NCI-H345 (cell line): ENCODE measurements around the gene ANKRD40CL.

Experiments
- DNase-seq: peaks from one replicate; lab custom pipeline; 2025; lab: John Stamatoyannopoulos, UW

Gene ANKRD40CL

DNA sequence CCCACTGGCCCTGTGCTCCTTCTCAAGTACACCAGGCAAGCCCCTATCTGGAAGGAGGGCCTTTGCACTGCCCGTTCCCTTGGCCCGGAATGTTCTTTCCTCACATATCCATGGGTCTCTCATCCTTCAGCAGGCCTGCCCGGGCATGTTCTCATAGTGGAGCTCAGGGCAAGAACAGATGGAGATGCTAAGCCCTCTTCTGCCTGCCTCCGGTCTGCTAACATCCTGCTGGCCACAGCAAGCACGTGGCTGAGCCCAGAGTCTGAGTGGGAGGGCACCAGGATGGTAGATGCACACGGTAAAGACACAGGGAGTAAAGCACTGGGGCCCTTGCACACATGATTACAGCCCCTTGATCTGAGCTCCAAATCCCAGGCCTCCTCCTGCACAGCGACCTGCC is 19.8 kb upstream of the ANKRD40CL start:
- DNase-seq: no peak

DNA sequence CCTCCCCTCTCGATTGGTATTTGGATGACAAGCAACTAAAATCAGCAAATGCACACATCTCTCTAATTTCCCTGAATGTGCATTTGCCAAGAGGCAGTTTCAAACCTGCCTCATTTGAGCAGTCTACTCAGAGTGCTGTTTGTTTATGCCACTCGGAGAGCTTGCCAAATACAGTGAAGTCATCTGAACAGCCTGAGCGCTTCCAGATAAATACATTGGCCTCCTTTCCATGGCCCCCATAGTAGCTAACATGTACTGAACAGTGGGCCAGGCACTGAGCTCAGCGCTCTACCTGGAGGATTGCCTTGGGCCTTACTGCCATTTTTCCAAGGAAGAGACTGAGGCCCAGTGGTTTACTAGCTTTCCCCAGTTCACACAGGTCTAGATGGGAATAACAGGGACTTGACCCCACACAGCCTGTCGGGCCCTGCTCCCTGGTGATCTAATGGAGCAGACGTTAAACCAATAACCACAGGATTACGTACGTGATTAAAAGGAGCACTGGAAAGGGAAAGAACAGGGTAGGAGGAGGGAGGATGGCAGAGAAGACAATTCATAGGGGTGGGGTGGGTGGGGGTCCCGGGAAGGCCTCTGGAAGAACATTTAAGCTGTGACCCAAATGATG is 18.7 kb upstream of the ANKRD40CL start:
- DNase-seq: peak; percentile 25

DNA sequence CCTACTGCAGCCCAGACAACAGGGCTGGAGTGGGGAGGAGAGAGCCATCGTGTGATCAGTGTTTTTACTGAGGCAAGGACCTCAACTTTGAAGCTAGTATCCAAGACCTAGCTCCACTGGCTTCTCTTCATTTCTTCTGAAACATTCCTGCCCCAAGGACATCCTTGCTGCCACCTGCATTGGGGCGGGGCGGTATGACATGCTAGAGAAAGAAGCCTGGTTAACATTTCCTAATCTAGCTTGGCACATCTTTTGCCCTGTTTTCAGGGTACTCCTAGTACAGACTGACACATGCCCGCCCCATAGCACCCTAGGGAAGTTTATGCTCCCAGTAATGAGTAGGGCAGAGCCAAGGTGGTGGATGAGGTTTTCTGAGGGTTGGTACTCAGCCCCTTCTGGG is 17.8 kb upstream of the ANKRD40CL start:
- DNase-seq: no peak

DNA sequence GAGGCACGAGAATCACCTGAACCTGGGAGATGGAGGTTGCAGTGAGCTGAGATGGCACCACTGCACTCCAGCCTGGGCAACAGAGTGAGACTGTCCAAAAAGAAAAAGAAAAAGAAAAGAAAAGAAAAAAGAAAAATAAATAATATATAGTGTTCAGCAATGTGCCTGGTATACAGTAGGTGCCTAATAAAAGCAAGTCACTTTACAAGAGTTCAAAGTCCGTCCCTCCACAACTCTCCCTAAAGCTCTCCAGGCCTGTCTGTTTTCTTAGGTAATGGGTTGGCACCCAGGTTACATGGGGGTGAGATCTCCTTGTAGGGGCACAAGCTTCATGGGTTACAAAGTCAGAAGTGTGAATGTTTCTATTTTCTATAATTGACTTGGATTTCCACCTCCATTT is 16.6 kb upstream of the ANKRD40CL start:
- DNase-seq: no peak

DNA sequence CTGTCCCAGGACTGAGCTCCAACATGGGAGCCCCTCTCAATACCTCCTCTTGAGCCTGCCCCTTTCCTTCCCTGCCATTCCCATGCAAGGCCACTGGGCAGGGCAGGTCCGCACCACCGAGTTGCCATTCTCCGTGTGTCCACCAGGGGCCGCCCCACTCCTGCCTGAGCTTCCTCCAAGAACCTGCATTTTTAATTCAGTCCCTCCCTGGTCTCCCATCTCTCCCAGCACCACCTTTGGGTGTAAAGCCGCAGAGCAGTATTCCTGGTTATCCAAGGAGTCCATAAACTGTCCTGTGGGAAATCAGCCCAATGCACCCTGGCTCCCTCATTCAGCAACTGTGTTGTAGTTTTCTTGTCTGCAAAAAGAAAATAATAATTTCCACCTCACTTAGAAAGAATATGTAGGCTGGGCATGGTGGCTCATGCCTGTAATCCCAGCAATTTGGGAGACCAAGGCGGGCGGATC is 15.9 kb upstream of the ANKRD40CL start:
- DNase-seq: peak; percentile 85

DNA sequence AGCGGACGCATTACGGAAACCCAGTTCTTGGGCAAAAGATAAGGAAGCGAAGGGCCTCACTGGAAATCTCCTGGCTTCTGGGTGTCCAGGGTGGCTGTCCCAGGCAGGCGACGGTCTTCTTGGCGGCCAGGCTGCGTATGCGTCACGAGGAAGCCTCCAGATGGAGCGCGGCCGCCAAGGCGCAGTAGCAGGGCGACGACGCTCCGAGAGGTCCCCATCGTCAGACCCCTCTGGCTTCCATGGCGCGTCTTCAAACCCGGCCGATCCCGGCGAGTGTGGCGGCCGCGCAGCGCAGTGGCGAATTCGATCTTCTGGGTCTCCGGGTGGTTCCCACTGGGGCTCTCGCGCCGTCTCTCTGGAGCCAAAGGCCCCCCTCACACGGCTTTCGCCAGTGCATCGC is 13.8 kb upstream of the ANKRD40CL start:
- DNase-seq: no peak

DNA sequence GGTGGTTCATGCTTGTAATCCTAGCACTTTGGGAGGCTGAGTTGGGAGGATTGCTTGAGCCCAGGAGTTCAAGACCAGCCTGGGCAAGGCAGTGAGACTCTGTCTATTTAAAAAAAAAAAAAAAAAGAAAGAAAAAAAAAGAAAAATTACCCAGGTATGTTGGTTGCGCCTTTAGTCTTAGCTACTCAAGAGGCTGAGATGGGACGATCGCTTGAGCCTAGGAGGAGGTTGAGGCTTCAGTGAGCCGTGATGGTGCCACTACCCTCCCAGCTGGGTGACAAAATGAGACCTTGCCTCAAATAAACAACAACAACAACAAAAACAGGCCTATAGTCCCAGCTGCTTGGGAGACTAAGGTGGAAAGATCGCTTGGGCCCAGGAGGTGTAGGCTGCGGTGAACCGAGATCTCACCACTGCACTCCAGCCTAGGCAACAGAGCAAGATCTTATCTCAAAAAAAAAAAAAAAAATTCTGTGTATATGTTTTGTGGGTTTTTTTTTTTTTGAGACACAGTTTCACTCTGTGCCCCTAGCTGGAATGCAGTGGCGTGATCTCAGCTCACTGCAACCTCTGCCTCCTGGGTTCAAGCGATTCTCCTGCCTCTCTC is 12.5 kb upstream of the ANKRD40CL start:
- no peak for DNase-seq

DNA sequence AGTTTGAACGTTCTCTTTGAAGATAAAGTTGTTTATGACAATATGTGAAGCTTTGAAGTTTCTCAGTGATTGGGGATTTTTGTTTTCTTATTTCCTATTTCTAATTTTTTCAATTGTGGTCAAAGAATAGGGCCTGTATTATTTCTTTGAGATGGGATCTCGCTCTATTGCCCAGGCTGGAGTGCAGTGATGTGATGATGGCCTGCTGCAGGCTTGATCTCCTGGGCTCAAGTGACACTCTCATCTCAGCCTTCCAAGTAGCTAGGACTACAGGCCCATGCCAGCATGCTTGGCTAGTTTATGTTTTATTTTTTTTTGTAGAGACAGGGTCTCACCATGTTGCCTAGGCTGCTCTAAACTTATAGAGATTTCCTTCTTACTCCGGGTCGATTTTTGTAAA is 11.7 kb upstream of the ANKRD40CL start:
- no peak for DNase-seq

DNA sequence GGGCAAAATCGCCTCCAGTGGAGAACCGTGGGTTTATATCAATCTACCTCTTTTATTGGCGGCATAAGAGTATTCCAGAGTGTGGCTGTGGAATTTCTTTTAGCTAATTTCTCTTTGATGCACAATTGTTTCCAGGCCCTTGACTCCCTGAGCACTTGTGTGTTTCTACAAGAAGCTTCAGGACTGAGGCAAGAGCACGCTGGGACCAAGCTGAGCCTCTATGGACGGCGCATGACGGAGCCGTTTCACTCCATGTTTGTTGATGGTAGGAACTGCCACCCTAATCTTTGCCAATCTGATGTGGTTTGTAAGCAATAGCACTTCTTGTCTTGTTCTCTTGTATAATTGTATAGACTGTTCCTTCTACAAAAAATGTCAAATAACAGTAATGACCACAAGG is 11.2 kb upstream of the ANKRD40CL start:
- no peak for DNase-seq

DNA sequence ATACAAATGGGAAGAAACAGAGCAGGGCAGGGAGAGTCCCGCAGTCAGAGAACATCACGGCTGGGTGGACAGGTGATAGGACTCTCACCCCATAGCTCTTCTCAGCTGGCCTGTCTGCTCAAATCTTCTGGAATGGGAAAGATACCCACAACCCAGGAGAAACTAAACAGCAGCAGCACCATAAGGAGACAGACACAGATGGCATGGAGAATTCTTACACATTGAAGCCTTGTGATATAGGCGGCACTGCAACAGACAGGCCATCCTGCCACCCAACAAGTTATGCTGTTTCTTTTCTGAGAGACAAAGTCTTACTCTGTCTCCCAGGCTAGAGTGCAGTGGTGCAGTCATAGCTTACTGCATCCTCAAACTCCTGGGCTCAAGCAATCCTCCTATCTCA is 8.6 kb upstream of the ANKRD40CL start:
- DNase-seq: no peak

DNA sequence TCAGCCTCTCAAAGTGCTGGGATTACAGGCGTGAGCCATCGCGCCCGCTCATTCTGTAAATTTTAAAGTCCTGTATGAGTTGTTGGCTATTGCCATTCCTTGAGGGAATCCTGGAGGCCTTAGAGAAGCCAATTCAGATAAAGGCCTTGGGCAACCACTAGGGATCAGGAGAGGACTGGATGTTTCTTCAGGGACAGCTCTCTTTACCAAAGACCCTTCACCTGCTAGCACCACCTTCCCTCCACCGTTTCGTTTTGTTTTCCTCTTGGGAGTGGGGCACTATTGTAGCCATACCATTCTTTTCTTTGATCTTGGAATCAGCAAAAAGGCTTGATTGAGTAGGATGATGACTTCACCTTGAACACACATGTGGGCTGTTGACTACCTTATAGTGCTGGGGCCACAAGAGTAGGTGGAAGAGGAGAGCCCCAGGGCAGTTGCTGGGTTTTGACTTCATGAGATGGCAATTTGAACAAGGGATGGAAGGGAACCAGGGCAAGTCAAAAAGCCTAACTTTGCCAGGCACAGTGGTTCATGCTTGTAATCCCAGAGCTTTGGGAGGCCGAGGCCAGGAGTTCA is 7.0 kb upstream of the ANKRD40CL start:
- no peak for DNase-seq

DNA sequence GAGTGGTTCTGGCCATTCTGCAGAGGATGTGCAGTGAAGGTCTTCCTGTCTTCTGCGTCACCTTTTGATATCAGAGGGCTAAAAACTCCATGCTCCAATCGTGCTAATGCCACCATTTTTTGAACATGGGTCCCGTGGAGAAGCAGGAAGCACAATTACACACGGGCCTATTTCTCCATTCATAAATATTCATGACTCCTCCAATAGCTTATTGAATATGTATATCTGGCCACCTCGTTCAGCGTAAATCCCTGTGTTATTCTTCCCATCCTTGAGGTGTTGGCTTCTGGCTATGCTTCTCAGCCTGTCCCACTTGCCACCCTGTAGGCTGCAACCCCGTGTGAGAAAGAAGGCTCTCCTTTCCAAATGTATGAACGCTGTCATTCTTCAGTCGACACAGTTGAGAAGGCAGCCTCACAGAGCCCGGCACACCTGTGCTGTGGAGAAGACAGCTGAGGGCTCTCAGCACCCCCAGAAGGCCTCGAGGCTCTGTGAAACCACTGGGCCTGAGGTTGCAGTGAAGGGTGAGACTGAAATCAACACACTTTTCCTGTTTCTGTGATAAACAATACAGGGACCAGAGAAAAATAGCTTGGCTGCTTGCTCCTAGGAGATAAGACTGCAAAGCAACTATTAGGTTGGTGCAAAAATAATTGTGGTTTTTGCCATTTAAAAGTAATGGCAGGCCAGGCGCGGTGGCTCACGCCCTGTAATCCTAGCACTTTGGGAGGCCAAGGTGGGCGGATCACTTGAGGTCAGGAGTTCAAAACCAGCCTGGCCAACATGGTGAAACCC is 4.9 kb upstream of the ANKRD40CL start:
- DNase-seq: no peak

DNA sequence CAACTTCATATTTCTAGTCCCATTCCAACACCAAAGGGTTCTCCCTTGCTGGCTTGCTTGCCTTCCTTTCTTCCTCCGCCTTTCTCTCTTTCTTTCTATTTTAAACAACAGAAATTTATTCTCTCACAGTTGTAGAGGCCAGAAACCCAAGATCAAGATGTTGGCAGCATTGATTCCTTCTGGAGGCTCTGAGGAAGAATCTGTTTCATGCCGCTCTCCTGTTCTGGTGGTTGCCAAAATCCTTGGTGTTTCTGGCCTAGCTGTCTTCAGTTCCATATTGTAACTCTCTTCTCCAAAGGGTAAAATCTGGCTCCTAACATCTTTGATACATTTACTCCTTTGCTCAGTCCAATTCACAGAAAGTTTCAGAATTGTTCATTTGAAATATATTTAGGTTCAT is 3.0 kb upstream of the ANKRD40CL start:
- no peak for DNase-seq

DNA sequence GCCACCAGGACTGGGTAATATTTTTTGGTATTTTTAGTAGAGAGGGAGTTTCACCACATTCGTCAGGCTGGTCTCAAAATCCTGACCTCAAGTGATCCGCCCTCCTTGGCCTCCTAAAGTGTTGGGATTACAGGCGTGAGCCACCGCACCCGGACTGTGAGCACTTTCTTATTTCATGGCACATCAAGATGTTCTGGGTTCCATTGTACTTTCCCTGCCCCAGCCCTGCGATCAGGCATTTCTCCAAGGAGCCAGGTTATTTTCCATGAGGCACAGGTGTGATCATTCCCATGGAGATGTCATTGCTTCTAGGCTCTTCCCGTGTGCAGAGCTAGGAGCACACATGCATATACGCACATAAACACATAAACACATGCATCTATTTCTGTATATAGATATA is 2.6 kb upstream of the ANKRD40CL start:
- DNase-seq: no peak

DNA sequence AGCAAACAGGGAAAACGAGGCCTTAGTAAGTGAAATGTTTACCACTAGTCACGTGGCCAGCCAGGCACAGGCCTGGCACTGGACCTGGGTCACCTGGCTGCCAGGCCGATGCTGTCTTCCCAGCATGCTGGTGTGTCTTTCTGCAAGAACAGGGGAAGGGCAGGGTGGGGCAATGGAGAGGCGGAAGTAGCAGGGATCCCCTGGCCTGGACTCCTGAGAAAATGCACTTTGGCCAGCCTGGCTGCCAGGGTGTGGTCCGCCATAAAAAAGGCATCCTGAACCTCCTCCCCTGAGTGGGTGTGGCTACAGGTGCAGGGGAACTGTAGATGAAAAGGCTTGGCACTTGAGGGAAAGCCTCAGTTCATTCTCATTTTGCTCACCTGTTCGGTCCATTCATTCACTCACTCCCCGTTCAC is 1.0 kb upstream of the ANKRD40CL start:
- DNase-seq: no peak

DNA sequence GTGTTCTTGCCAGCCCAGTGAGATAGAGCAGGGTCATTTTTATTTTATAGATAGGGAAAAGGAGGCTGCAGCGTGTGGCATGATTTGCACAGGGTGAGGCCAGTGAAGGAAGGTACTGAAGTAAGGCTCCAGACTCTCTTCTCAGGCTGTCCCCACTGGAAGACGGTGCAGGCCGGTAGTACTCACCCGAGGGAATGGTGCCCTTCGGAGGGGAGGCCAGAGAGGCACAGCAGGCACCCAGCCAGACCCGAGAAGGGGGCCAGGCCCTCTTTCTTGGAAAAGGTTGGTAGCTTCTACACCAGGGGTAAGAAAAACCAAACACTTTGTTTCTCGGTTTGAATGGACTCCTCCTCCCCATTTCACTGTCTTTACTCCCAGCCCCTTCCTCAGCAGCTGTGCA is 288 bp downstream of the ANKRD40CL start:
- no peak for DNase-seq

DNA sequence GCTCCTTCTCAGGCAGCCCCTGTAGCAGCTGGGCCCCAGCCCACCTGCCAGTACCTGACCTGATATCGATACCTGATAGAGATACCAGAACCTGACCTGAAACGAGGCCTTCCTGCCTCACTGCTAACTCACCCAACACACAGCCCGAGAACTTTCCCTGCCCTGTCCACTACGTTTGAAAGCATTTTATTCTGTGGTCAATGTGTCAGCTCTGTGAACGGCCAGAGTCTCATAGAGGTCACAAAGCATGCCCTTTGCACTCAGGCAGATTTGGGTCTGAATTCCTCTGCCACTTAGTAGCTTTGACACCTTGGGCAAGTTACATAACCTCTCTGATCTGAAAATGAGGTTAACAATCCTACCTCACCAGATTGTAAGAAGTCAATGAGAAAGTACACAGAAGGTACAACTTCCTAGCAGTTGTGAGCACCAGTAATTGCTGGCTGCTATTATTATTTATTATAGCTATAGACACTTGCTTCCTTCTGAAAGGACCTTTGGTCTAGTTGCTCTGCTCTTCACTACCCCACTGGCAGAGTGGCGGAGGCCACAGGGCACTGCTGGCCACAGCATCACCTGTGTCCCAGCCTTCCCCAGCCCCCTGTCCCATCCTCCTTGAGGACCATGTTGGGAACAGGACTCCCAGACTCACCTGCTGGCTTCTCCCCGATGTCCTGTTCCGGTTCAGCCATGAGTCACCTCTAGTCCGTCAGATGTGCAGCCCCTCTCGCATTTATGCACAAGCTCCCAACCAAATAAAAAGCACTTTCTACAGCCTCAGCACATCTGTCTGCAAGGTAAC is 895 bp downstream of the ANKRD40CL start:
- DNase-seq: no peak

DNA sequence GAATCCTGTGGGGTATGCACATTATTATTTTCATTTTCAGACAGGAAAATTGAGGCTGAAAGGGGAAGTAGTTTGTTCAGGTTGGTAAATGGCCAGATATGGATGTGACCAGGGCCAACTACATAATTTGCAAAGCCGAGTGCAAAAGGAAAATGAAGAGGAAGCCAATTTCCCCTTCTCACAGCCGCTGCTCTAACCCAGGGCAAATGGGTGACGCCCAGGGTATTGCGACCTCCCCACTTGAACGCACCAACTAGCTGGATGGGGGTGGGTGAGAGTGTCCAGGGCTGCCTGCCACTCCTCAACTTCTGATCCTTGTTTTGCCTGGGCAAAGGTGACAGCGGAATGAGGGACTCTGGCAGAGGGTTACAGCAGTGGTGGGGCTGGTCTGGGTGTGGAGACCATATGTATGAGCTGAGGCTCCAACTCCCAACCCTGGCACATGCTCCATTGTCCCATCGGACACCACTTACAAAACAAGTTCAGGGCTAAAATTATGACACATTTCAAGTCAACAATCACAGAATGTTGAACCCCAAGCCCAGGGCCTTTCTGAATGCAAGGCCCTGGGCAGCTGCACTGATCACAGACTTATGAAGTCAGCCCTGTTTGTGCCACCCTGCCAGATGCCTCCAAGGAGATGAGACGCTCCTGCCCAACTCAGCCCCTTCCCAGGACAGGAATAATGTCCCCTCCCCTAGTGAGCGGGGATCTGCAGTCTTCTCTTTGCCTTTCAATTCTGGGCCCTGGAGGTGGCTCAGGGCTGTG is 1.7 kb downstream of the ANKRD40CL start:
- DNase-seq: no peak

DNA sequence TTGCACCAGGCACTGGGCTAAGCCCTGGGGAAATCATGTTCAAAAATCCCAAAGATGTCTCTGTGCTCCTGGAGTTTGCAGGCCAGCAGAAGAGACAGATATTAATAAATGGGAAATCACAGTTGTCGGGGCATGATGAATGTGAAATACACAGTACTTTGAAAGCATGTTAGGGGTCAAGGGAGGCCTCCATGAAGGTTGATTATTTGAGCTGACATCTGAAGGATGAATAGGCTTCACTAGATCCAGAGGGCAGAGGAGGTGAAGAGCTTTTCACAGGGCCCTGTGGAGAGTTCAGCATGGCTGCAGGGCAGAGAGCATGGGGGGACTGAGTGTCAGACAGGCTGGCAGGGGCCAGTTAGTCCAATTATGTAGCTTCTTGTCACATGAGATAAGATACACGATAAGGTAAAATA is 2.6 kb downstream of the ANKRD40CL start:
- DNase-seq: no peak

DNA sequence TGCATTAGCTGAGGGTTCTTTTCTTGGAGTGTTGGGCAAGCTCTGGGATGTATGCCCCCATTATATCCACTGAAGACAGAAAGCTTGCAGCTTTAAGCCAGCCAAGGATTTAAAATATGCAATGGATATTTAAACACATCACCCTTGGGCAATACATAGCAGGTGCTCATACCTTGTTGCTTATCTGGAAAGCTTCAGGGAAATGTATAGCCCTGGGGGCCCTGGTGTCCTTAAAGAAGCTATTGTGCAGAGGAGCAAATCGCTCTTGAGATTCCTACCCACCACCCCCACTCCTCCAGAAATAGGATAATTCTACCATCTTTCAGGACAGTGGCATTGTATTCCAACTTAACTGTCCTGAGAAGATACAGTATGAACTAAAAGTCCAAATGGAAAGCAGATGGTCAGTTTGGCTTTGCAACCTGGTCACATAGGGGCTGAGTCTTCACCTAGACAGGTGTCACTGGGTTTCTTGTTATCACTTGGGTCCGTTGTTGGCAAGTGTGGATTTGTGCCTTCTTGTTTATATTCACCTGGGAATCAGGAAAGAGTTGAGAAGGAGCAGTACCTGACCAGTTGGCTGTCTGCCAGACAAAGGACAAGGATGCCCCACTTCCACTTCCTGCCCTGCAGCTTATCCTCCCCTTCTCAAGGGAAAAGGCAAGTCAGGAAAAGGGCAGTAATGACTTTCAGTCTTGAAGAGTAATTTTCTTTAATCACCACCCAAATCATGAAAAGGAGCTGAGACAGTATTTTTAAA is 3.4 kb downstream of the ANKRD40CL start:
- DNase-seq: peak; percentile 25

DNA sequence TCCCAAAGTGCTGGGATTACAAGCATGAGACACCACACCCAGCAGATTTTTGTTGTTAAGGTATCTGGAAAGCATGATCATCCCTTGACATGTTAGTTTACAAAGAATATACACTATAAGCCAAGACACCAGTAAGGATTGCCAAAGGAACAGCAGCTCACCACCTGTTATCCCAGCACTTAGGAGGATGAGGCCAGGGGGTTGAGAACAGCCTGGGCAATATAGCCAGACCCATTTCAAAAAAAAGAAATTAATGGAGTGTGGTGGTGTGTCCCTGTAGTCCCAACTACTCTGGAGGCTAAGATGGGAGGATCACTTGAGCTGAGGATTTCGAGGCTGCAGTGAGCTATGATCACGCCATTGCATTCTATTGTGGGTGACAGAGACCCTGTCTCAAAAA is 5.1 kb downstream of the ANKRD40CL start:
- no peak for DNase-seq
